PC-3 (cell line): ENCODE measurements around the gene GRK2.

Experiments used
- EZH2phosphoT487 ChIP-seq: fragments of 300-600 bp; sonication (generic); IDR thresholded peaks from 2 replicates; pipeline ENCODE4 v1.6.1; 2018; ENCODE audit warnings: mild to moderate bottlenecking, antibody characterized with exemption, low read length, borderline replicate concordance
- TF ChIP-seq, protein P1 (sequence below): fragments of 300-600 bp; sonication (generic); conservative IDR thresholded peaks from 2 replicates; pipeline ENCODE4 v1.5.1; 2017; ENCODE audit warnings: antibody characterized with exemption, low read depth, mild to moderate bottlenecking, low read length

DNA sequence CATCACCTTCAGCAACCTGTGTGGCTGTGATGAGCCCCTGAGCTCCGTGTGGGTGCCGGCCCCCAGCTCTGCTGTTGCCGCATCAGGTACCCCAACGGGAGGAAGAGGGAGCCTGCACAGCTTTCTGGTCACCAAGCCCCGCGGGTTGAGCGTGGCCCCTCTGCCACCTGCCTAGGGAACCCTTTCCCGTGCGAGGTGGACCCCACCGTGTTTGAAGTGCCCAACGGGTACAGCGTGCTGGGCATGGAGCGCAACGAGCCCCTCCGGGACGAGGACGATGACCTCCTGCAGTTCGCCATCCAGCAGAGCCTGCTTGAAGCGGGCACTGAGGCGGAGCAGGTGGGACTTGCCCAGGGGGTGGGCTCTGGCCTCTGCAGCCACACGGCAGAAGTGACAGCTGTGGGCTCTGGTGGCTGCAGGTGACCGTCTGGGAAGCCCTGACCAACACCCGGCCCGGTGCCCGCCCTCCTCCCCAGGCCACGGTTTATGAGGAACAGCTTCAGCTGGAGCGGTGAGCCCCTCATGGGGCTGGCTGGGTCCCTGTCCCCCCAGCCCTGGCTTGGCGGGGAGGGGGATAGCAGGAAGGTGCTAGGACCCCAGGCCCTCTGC, 35.1 kb downstream of the GRK2 start:
- TF ChIP-seq, protein P1, sequence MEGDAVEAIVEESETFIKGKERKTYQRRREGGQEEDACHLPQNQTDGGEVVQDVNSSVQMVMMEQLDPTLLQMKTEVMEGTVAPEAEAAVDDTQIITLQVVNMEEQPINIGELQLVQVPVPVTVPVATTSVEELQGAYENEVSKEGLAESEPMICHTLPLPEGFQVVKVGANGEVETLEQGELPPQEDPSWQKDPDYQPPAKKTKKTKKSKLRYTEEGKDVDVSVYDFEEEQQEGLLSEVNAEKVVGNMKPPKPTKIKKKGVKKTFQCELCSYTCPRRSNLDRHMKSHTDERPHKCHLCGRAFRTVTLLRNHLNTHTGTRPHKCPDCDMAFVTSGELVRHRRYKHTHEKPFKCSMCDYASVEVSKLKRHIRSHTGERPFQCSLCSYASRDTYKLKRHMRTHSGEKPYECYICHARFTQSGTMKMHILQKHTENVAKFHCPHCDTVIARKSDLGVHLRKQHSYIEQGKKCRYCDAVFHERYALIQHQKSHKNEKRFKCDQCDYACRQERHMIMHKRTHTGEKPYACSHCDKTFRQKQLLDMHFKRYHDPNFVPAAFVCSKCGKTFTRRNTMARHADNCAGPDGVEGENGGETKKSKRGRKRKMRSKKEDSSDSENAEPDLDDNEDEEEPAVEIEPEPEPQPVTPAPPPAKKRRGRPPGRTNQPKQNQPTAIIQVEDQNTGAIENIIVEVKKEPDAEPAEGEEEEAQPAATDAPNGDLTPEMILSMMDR: no peak
- TF ChIP-seq EZH2phosphoT487: no peak
